Gastroesophageal sphincter (tissue), 4 donors: ENCODE data around the gene CSF3R. TPM values are rescaled to one million over a fixed set of nuclear protein-coding genes. Genes with fewer than 3 reads are reported as not detected.
A peak's percentile ranks its signal among the peaks of the same experiment; 100 is the strongest.

Source experiments
- ATAC-seq: fragments of 150-250 bp; one replicate; pipeline ENCODE4 v1.9.1; 2016; ENCODE audit warnings: mild to moderate bottlenecking, moderate library complexity
- H3K27ac ChIP-seq, 4 donors: fragments of 200-600 bp; sonication (generic) in 3 of 4; 1 replicate in 3 of 4; 2 replicates in 1 of 4; pipeline ENCODE4 v1.5.1; 2016 to 2019
- H3K27me3 ChIP-seq: fragments of 200-600 bp; sonication (generic); one replicate; pipeline ENCODE4 v1.5.1; 2019
- H3K36me3 ChIP-seq, 2 donors: fragments of 200-600 bp; sonication (generic); one replicate each; pipeline ENCODE4 v1.5.1; 2019; ENCODE audit warnings: control low read depth in 1 of 2
- H3K4me1 ChIP-seq, 3 donors: fragments of 200-600 bp; sonication (generic); 1 replicate in 2 of 3; 2 replicates in 1 of 3; pipeline ENCODE4 v1.5.1; 2016 to 2019; ENCODE audit warnings: control low read depth in 2 of 3
- H3K4me3 ChIP-seq, 2 donors: fragments of 200-600 bp; sonication (generic); one replicate each; pipeline ENCODE4 v1.5.1; 2019; ENCODE audit warnings: mild to moderate bottlenecking in 1 of 2, moderate library complexity in 1 of 2
- H3K9me3 ChIP-seq, 3 donors: fragments of 200-600 bp; sonication (generic); one replicate each; pipeline ENCODE4 v1.5.1; 2017 to 2019; ENCODE audit warnings: control low read depth in 2 of 3
- CTCF ChIP-seq, 4 experiments: fragments of 200-600 bp in 2 of 4; fragments of 450-650 bp in 2 of 4; sonication (generic) in 1 of 4; IDR thresholded peaks; one replicate each; pipeline ENCODE4 v1.5.1; 2017 to 2019; ENCODE audit warnings: antibody characterized with exemption in 4 of 4, mild to moderate bottlenecking in 2 of 4, moderate library complexity in 2 of 4
- EP300 ChIP-seq: sonication (generic); formaldehyde crosslinking; IDR thresholded peaks from one replicate; pipeline ENCODE4 v1.6.1; 2017; ENCODE audit warnings: antibody characterized with exemption, mild to moderate bottlenecking
- POLR2A ChIP-seq, 2 donors: fragments of 450-650 bp; IDR thresholded peaks; one replicate each; pipeline ENCODE4 v1.6.1; 2017; ENCODE audit warnings: antibody characterized with exemption in 2 of 2, mild to moderate bottlenecking in 2 of 2, moderate library complexity in 1 of 2
- POLR2AphosphoS5 ChIP-seq: sonication (generic); formaldehyde crosslinking; IDR thresholded peaks from one replicate; pipeline ENCODE4 v1.6.1; 2017; ENCODE audit warnings: antibody characterized with exemption
- WGBS, 2 donors: methylation state at CpG; one replicate each; pipeline ENCODE4 v1.1.5; 2018; ENCODE audit warnings: low coverage in 1 of 2; 5-methylcytosine and 5-hydroxymethylcytosine counted together
- total RNA-seq, 4 donors: library from RNA; depleted of rRNA; stranded (reverse); fragments of >200 nt; gene quantifications; one replicate each; pipeline ENCODE4 v1.1.0, GENCODE V29; 2016

CSF3R gene
- total RNA-seq, 4 donors from 2014 or later: 2.7 to 26.8 (median 10.1) TPM

GRCh38 chr1:36517011-36517771 lies 34.5 kb upstream of the CSF3R start:
- Histone ChIP-seq H3K9me3 (no peaks in the 10 kb centered on the region), H3K4me3 (no peak overlapping the region), H3K4me1 (no peaks in the 10 kb centered on the region), H3K36me3 (no peaks in the 10 kb centered on the region), H3K27me3 (peaks cover 50% of the 10 kb centered on the region), H3K27ac (no peak overlapping the region)
- WGBS, 2 donors: 39 to 59% methylated on average over 7 to 10 of the region's 16 CpGs
- ATAC-seq: no peak
- TF ChIP-seq EP300 (no peak), POLR2AphosphoS5 (no peak), POLR2A (IDR thresholded peaks at IDR 0.05) (no peak), CTCF (IDR thresholded peaks at IDR 0.05) (no peak)

- no peak overlapping the region for H3K27ac ChIP-seq
- no peak overlapping the region for H3K4me3 ChIP-seq
- no peaks in the 10 kb centered on the region for H3K36me3 ChIP-seq
- H3K4me1 ChIP-seq: no peaks in the 10 kb centered on the region
- ATAC-seq: peak; percentile 30
- H3K9me3 ChIP-seq: no peaks in the 10 kb centered on the region
- no peak for TF ChIP-seq POLR2AphosphoS5
- TF ChIP-seq CTCF (IDR thresholded peaks at IDR 0.05): peak in 3 of 4 experiments; percentile 32 to 58 (median 36)
- no CpG with 5 or more reads among the region's 10 CpGs for WGBS, 2 donors
- H3K27me3 ChIP-seq: peaks cover 57% of the 10 kb centered on the region
These were observed 33.8 kb upstream of the CSF3R start for GRCh38 chr1:36516372-36517010.

- Histone ChIP-seq H3K27ac (no peak overlapping the region), H3K27me3 (peaks cover 65% of the 10 kb centered on the region), H3K36me3 (no peaks in the 10 kb centered on the region), H3K9me3 (no peaks in the 10 kb centered on the region), H3K4me1 (no peaks in the 10 kb centered on the region), H3K4me3 (no peak overlapping the region)
- 79 to 100% methylated on average over 3 to 4 of the region's 10 CpGs for WGBS, 2 donors
- no peak for TF ChIP-seq POLR2A (IDR thresholded peaks at IDR 0.05)
- TF ChIP-seq CTCF (IDR thresholded peaks at IDR 0.05): no peak
- no peak for TF ChIP-seq POLR2AphosphoS5
- no peak for TF ChIP-seq EP300
- no peak for ATAC-seq
These were observed 32.8 kb upstream of the CSF3R start for GRCh38 chr1:36515315-36516138.

GRCh38 chr1:36514501-36514900 lies 31.8 kb upstream of the CSF3R start:
- no peak for ATAC-seq
- no peaks in the 10 kb centered on the region for H3K4me1 ChIP-seq
- peaks cover 70% of the 10 kb centered on the region for H3K27me3 ChIP-seq
- no peaks in the 10 kb centered on the region for H3K9me3 ChIP-seq
- no peaks in the 10 kb centered on the region for H3K36me3 ChIP-seq
- H3K27ac ChIP-seq: no peak overlapping the region
- H3K4me3 ChIP-seq: no peak overlapping the region
- 80% methylated on average over 3 of the region's 18 CpGs; no CpG with 5 or more reads in 1 of the 2 donors for WGBS, 2 donors
- TF ChIP-seq POLR2AphosphoS5: no peak
- TF ChIP-seq CTCF (IDR thresholded peaks at IDR 0.05): no peak
- no peak for TF ChIP-seq EP300
- no peak for TF ChIP-seq POLR2A (IDR thresholded peaks at IDR 0.05)
